Fibroblast of lung (primary cell): Measurements from ENCODE around the gene NBEA. TPM values are rescaled to one million over a fixed set of nuclear protein-coding genes. Genes with fewer than 3 reads are reported as not detected.

Experiments used
- DNase-seq, 2 donors: peaks; one replicate each; pipeline versions ENCODE4 v3.0.0 to v3.0.0-alpha.2; 2010; ENCODE audit warnings: low read depth in 2 of 2
- H2AFZ ChIP-seq: 2 replicates; pipeline ENCODE4 v1.5.1; 2012; ENCODE audit warnings: low read length, control low read depth, inconsistent platforms
- H3K27ac ChIP-seq: 2 replicates; pipeline ENCODE4 v1.5.1; 2011; ENCODE audit warnings: low read length, control low read depth; ENCODE audit not compliant: insufficient read depth
- H3K27me3 ChIP-seq: 2 replicates; pipeline ENCODE4 v1.5.1; 2011; ENCODE audit warnings: mild to moderate bottlenecking, low read length; ENCODE audit not compliant: control insufficient read depth, insufficient read depth
- H3K36me3 ChIP-seq: 2 replicates; pipeline ENCODE4 v1.5.1; 2011; ENCODE audit warnings: low read length; ENCODE audit not compliant: control insufficient read depth, insufficient read depth
- H3K4me1 ChIP-seq: 2 replicates; pipeline ENCODE4 v1.5.1; 2011; ENCODE audit warnings: low read length; ENCODE audit not compliant: control insufficient read depth, insufficient read depth; ENCODE audit errors: extremely low read depth
- H3K4me2 ChIP-seq: 2 replicates; pipeline ENCODE4 v1.5.1; 2011; ENCODE audit warnings: low read length, control low read depth; ENCODE audit not compliant: insufficient read depth; ENCODE audit errors: extremely low read depth
- H3K4me3 ChIP-seq, 4 experiments: fragments of 200-600 bp in 1 of 4; sonication (generic) in 1 of 4; replicated peaks in 1 of 4; 2 replicates each; pipeline ENCODE4 v1.5.1; 2011 to 2016; ENCODE audit warnings: low read length in 4 of 4, low read depth in 3 of 4, mild to moderate bottlenecking in 3 of 4, control low read depth in 2 of 4, inconsistent platforms in 1 of 4, mixed read lengths in 1 of 4; ENCODE audit not compliant: insufficient read depth in 1 of 4; ENCODE audit errors: control extremely low read depth in 1 of 4
- H3K79me2 ChIP-seq: 2 replicates; pipeline ENCODE4 v1.5.1; 2012; ENCODE audit warnings: mild to moderate bottlenecking, low read length, inconsistent platforms; ENCODE audit not compliant: control insufficient read depth, insufficient read depth
- H3K9ac ChIP-seq: 2 replicates; pipeline ENCODE4 v1.5.1; 2011; ENCODE audit warnings: mild to moderate bottlenecking, low read length, control low read depth; ENCODE audit not compliant: insufficient read depth
- H3K9me3 ChIP-seq: 2 replicates; pipeline ENCODE4 v1.5.1; 2012; ENCODE audit warnings: low read depth, low read length; ENCODE audit not compliant: control insufficient read depth, insufficient read depth
- H4K20me1 ChIP-seq: 2 replicates; pipeline ENCODE4 v1.5.1; 2011; ENCODE audit warnings: low read length; ENCODE audit not compliant: control insufficient read depth, insufficient read depth; ENCODE audit errors: extremely low read depth
- EZH2 ChIP-seq: IDR thresholded peaks from 2 replicates; pipeline ENCODE4 v1.5.1; 2012; ENCODE audit warnings: low read length, control low read depth, mild to moderate bottlenecking; ENCODE audit errors: missing control alignments
- polyA plus RNA-seq, 2 donors: library from polyadenylated mRNA; depleted of rRNA in 1 of 2; stranded (reverse) in 1 of 2; unstranded in 1 of 2; fragments of >200 nt; gene quantifications; 2 replicates each; pipeline ENCODE4 v1.2.1, GENCODE V29; 2011 to 2012; ENCODE audit warnings: missing spikeins in 1 of 2
- total RNA-seq: library from RNA; depleted of rRNA; stranded (reverse); fragments of >200 nt; gene quantifications from 2 replicates; pipeline ENCODE4 v1.2.1, GENCODE V29; 2014
- TF ChIP-seq, protein P1 (sequence below), 2 donors: IDR thresholded peaks in 1 of 2; conservative IDR thresholded peaks in 1 of 2; 1 replicate in 1 of 2; 2 replicates in 1 of 2; pipeline ENCODE4 v1.5.1; 2011 to 2012; ENCODE audit warnings: low read length in 2 of 2, control low read depth in 1 of 2, inconsistent platforms in 1 of 2, low read depth in 1 of 2, mild to moderate bottlenecking in 1 of 2

Gene NBEA
- total and polyA plus RNA-seq, 2 donors (not counting 1 experiment from before 2014, with no cell fraction given) = 3.6 to 7.8 TPM

GRCh38 chr13:34939771-34940170 is 2.3 kb upstream of the NBEA start:
- Histone ChIP-seq H3K79me2 (no peaks in the 10 kb centered on the region), H3K27me3 (no peaks in the 10 kb centered on the region), H3K36me3 (no peaks in the 10 kb centered on the region), H3K4me1 (peaks cover 5% of the 10 kb centered on the region), H4K20me1 (no peaks in the 10 kb centered on the region), H3K9me3 (no peaks in the 10 kb centered on the region), H3K27ac (no peak overlapping the region), H3K4me2 (no peak overlapping the region), H2AFZ (no peak overlapping the region), H3K4me3 (no peak overlapping the region), H3K9ac (no peak overlapping the region)
- DNase-seq = no peak
- no peak for TF ChIP-seq EZH2
- TF ChIP-seq, protein P1, sequence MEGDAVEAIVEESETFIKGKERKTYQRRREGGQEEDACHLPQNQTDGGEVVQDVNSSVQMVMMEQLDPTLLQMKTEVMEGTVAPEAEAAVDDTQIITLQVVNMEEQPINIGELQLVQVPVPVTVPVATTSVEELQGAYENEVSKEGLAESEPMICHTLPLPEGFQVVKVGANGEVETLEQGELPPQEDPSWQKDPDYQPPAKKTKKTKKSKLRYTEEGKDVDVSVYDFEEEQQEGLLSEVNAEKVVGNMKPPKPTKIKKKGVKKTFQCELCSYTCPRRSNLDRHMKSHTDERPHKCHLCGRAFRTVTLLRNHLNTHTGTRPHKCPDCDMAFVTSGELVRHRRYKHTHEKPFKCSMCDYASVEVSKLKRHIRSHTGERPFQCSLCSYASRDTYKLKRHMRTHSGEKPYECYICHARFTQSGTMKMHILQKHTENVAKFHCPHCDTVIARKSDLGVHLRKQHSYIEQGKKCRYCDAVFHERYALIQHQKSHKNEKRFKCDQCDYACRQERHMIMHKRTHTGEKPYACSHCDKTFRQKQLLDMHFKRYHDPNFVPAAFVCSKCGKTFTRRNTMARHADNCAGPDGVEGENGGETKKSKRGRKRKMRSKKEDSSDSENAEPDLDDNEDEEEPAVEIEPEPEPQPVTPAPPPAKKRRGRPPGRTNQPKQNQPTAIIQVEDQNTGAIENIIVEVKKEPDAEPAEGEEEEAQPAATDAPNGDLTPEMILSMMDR (conservative IDR thresholded peaks at IDR 0.05 in 1 of 2, IDR thresholded peaks at IDR 0.05 in 1 of 2; ENCODE audit: low read depth in 1 of 2, low read length in 2 of 2) = no peak

- H3K9ac ChIP-seq = no peak overlapping the region
- peak overlapping the region; percentile 38 to 70 (median 60) for H3K4me3 ChIP-seq
- H3K9me3 ChIP-seq = no peaks in the 10 kb centered on the region
Measured at GRCh38 chr13:34941436-34941834, 635 bp upstream of the NBEA start.

DNA sequence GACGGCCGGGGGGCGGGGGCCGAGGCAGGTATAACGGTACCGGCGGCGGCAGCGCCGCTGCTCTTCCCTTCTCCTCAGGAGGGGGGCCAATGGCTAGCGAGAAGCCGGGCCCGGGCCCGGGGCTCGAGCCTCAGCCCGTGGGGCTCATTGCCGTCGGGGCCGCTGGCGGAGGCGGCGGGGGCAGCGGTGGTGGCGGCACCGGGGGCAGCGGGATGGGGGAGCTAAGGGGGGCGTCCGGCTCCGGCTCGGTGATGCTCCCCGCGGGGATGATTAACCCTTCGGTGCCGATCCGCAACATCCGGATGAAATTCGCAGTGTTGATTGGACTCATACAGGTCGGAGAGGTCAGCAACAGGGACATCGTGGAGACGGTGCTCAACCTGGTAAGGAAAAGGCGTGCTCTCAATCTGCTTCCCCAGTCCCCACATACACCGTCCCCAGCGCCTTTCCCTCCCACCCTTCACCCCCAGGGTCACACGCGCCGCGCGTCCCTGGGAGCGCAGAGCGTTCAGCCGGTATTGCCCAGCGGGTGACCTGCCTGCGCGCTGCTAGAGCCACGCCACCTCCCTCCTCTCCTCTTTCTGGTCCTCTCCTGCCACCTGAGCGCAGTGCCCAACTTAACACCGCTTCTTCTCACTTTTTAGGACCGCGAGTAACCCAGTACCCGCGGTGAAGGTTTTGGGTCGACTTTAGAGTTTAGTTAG is 814 bp downstream of the NBEA start:
- TF ChIP-seq, protein P1 (conservative IDR thresholded peaks at IDR 0.05 in 1 of 2, IDR thresholded peaks at IDR 0.05 in 1 of 2; ENCODE audit: low read depth in 1 of 2, low read length in 2 of 2) = no peak
- TF ChIP-seq EZH2 = no peak
- Histone ChIP-seq H3K4me1 (peaks cover 5% of the 10 kb centered on the region), H3K27ac (no peak overlapping the region), H3K4me3 (peak overlapping the region; percentile 67 to 85 (median 70)), H3K9ac (peak overlapping the region; percentile 63), H4K20me1 (no peaks in the 10 kb centered on the region), H3K79me2 (no peaks in the 10 kb centered on the region), H2AFZ (peak overlapping the region; percentile 32), H3K4me2 (peak overlapping the region; percentile 53), H3K27me3 (no peaks in the 10 kb centered on the region), H3K9me3 (no peaks in the 10 kb centered on the region), H3K36me3 (no peaks in the 10 kb centered on the region)
- DNase-seq = no peak

More at GRCh38 chr13:34941436-34941834, 635 bp upstream of the NBEA start:
- Histone ChIP-seq H4K20me1 (no peaks in the 10 kb centered on the region), H3K4me2 (peak overlapping the region; percentile 93), H2AFZ (peak overlapping the region; percentile 93), H3K4me1 (peaks cover 5% of the 10 kb centered on the region), H3K36me3 (no peaks in the 10 kb centered on the region), H3K27ac (no peak overlapping the region), H3K79me2 (no peaks in the 10 kb centered on the region), H3K27me3 (no peaks in the 10 kb centered on the region)
- DNase-seq = no peak
- no peak for TF ChIP-seq EZH2
- TF ChIP-seq, protein P1 (conservative IDR thresholded peaks at IDR 0.05 in 1 of 2, IDR thresholded peaks at IDR 0.05 in 1 of 2; ENCODE audit: low read depth in 1 of 2, low read length in 2 of 2) = no peak
